AG10803 (cell line): ENCODE data around the gene CDC14B.

Source experiments
- DNase-seq: peaks from one replicate; pipeline ENCODE4 v3.0.0; 2010; ENCODE audit warnings: low read depth
- H3K4me3 ChIP-seq: 2 replicates; pipeline ENCODE4 v1.5.1; 2011; ENCODE audit warnings: mild to moderate bottlenecking, low read length, control low read depth
- CTCF ChIP-seq: conservative IDR thresholded peaks from 2 replicates; pipeline ENCODE4 v1.5.1; 2011; ENCODE audit warnings: mild to moderate bottlenecking, low read length, control low read depth, inconsistent platforms

CDC14B gene

GRCh38 chr9:96519787-96520186 lies 99.9 kb downstream of the CDC14B start:
- TF ChIP-seq CTCF = no peak
- DNase-seq = peak; percentile 52
- no peak overlapping the region for H3K4me3 ChIP-seq

GRCh38 chr9:96519095-96519494 lies 100.5 kb downstream of the CDC14B start:
- DNase-seq = no peak
- TF ChIP-seq CTCF = no peak
- no peak overlapping the region for H3K4me3 ChIP-seq

GRCh38 chr9:96515621-96516470 lies 103.8 kb downstream of the CDC14B start:
- TF ChIP-seq CTCF = no peak

GRCh38 chr9:96514800-96515158 lies 104.9 kb downstream of the CDC14B start:
- peak overlapping the region; percentile 44 for H3K4me3 ChIP-seq
- peak; percentile 26 for DNase-seq
- no peak for TF ChIP-seq CTCF

More at GRCh38 chr9:96515621-96516470, 103.8 kb downstream of the CDC14B start:
- peak; percentile 77 for DNase-seq
- peak overlapping the region; percentile 44 for H3K4me3 ChIP-seq

GRCh38 chr9:96514108-96514799 lies 105.4 kb downstream of the CDC14B start:
- TF ChIP-seq CTCF = no peak
- DNase-seq = peak; percentile 91
- H3K4me3 ChIP-seq = peak overlapping the region; percentile 44

GRCh38 chr9:96513622-96514021 lies 106.0 kb downstream of the CDC14B start:
- DNase-seq = peak; percentile 63

More at GRCh38 chr9:96513622-96514021, 106.0 kb downstream of the CDC14B start:
- no peak overlapping the region for H3K4me3 ChIP-seq
- TF ChIP-seq CTCF = no peak
